Left lobe of liver (tissue), 2 donors: ENCODE results near the gene CHTF8. TPM values are rescaled to one million over a fixed set of nuclear protein-coding genes. Genes with fewer than 3 reads are reported as not detected.

Source experiments
- ATAC-seq: fragments of 200-7000 bp; cut with Tn5 transposase; one replicate; pipeline ENCODE4 v1.9.1; 2020; ENCODE audit warnings: mild to moderate bottlenecking, moderate library complexity
- DNase-seq: peaks from one replicate; pipeline ENCODE4 v3.0.0-alpha.2; 2020; ENCODE audit warnings: low spot score
- total RNA-seq: library from RNA; stranded (reverse); gene quantifications from one replicate; pipeline ENCODE4 v1.2.1, GENCODE V29; 2021
- donor health status: DM: no; HTN: no; CAD: no; lungs with moderate emphysema.
- donor health status: DM: no; HTN: yes; CAD: no.

The CHTF8 gene
- total RNA-seq, 1 donor from 2014 or later = 59.1 TPM

- DNase-seq = no peak
- ATAC-seq = no peak
These were observed 17.9 kb downstream of the CHTF8 start for GRCh38 chr16:69114346-69114975.

- ATAC-seq (no peak), DNase-seq (no peak)
These were observed 19.2 kb downstream of the CHTF8 start for GRCh38 chr16:69113216-69113615.

- peak; percentile 90 for ATAC-seq
- DNase-seq = peak; percentile 72
These were observed 19.9 kb downstream of the CHTF8 start for GRCh38 chr16:69112285-69113129.

GRCh38 chr16:69111876-69112230, 20.5 kb downstream of the CHTF8 start:
- no peak for ATAC-seq
- no peak for DNase-seq

GRCh38 chr16:69111216-69111875, 21.0 kb downstream of the CHTF8 start:
- no peak for ATAC-seq
- DNase-seq = no peak

- ATAC-seq (no peak), DNase-seq (no peak)
These were observed 22.0 kb downstream of the CHTF8 start for GRCh38 chr16:69110406-69110805.

DNA sequence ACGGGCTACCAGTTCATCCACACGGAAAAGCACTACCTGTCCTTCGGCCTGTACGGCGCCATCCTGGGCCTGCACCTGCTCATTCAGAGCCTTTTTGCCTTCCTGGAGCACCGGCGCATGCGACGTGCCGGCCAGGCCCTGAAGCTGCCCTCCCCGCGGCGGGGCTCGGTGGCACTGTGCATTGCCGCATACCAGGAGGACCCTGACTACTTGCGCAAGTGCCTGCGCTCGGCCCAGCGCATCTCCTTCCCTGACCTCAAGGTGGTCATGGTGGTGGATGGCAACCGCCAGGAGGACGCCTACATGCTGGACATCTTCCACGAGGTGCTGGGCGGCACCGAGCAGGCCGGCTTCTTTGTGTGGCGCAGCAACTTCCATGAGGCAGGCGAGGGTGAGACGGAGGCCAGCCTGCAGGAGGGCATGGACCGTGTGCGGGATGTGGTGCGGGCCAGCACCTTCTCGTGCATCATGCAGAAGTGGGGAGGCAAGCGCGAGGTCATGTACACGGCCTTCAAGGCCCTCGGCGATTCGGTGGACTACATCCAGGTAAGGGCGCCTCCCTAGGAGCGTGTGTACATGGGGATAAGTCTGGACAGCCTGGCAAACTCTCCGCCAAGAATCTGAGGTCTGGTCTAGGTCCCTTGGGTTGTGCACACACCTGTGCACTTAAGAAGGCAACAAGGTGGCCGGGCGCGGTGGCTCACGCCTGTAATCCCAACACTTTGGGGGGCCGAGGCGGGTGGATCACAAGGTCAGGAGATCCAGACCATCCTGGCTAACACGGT, 22.7 kb downstream of the CHTF8 start:
- no peak for ATAC-seq

GRCh38 chr16:69108905-69109252, 23.5 kb downstream of the CHTF8 start:
- ATAC-seq (no peak), DNase-seq (no peak)

More for the DNA sequence above, 22.7 kb downstream of the CHTF8 start:
- no peak for DNase-seq

DNA sequence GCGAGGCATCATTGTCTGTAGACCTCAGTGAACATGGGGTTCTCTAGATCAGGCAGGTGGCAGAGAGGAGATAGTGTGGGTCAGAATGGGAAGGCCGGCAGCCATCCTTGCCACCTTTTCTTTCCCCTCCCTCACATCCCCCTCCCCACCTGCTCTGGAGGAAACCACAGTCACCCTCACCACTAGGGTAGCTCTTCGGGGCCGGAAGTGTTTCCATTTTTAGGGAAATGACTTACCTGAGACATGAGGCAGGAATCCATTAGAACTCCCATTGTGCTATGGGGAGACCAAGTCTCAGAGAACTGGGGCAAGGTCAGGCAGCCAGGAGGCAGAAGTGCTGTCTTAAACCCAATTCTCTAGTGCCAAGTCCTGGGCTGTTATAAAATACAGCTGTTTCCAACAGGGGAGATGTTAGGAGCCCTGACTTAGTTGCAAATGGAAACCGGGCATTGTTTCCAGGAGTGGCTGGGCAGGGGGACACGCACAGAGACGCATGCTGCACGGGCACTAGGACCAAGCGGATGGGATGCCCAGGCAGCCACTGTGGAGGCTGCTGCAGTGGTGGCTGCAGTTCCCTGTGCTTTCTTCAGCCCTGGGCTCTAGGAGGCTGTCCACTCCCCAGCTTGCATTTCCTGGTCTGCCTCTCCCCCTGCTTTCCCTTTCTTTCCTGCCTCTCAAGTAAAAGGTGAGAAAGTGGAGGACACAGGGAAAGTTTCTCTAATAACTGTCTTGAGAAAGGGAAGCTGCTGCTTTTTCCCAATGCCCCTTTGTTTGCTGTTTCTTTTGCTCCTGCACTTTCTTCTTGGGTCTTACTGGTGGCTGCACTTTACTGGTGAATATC, 24.1 kb downstream of the CHTF8 start:
- DNase-seq (no peak), ATAC-seq (no peak)

GRCh38 chr16:69107316-69107962, 24.9 kb downstream of the CHTF8 start:
- ATAC-seq = peak; percentile 55

DNA sequence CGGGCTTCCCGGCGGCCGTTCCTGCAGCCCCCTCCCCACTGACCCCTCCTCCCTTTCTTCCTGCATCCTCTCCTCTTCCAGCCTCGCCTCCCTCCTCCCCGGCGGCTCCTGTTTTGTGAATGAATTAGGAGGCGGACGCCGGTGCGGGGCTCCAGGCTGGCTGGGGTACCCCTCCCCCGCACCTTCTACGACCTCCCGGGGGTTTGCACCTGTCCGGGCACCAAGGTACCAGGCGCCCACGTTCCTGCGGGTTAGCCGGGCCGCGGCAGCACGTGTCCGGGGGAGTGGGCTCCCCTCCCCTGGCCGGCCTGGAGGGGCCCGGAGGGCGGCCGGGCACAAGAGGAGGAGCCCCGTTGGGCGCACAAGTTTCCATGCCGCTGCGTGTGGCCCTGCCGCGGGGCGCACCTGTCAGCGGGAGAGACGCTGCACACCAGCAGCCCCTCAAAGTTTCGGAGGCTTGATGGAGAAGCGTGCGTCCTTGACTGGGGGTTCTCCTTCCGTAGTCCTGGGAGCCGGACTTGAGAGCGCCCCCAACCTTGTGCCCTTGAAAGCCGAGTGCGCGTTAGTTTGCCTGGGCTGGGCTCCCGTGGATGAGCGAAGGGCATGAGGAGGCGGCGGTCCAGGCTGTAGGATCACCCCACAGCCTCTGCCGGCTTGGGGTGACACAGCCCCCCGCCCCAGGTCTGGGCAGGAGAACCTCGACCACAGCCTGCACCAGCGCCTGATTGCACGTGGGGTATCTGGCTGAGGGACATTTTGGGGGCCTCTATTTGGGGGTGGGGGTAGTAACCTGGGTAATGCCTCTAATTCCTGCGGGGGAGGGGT, 25.7 kb downstream of the CHTF8 start:
- DNase-seq = no peak
- no peak for ATAC-seq

More at GRCh38 chr16:69107316-69107962, 24.9 kb downstream of the CHTF8 start:
- no peak for DNase-seq

- DNase-seq = peak; percentile 79
These were observed 26.7 kb downstream of the CHTF8 start, which contains the start of gene HAS3 for GRCh38 chr16:69105501-69106361. Gene HAS3, plus strand, starts transcription at chr16:69105653. Its CDS starts 3,743 bp downstream, at chr16:69109396.

DNA sequence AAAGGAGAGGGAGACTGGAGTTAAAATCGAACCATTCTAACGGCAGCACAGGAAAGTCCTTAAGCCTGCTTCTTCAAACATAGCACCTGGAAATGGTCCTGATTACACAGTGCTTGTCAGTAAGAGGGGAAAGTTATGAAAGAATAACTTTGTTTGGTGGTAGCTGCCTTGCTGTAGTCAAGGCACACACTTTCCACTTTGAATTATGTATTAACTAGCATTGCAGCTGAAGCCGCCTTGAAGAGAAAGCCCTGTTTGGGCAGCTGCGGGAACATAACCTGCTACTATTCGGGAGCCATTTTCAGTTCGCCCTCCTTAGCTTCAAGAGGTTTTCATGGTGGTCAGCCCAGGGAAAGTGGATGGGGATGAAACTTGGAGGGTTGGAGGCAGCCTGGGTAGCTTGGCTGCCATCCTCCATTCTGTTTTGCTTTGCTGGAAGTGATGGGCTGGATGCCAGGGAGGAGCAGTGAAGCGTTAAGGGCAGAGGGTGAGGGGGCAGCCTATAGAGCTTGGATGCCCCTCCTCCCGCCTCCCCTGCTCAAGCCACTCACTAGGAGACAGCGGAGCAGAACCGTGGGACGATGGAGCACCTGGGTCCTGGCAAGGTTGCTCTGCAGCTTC, 32.2 kb downstream of the CHTF8 start:
- no peak for DNase-seq
- no peak for ATAC-seq

More at GRCh38 chr16:69105501-69106361, 26.7 kb downstream of the CHTF8 start, which contains the start of gene HAS3:
- ATAC-seq = peak; percentile 91

DNA sequence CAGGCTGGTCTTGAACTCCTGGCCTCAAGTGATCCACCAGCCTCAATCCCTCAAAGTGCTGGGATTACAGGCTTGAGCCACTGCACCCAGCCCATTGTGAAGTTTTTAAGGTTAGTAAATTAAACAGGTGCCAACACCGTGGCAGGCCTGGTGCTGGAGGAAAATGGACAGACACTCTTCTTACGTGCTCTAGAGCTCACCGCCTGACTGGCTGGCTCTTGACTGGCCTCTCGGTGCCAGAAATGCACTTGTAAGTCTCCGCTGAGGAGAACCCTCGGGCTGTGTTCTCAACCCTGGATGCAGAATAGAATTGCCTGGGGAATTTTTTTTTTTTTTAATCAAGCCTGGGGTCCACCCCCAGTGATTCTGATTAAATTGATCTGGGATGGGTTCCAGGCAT, 37.2 kb downstream of the CHTF8 start:
- DNase-seq = no peak
- no peak for ATAC-seq

- ATAC-seq (no peak), DNase-seq (no peak)
These were observed 37.9 kb downstream of the CHTF8 start for GRCh38 chr16:69094501-69094900.

GRCh38 chr16:69093974-69094373, 38.4 kb downstream of the CHTF8 start:
- ATAC-seq (no peak), DNase-seq (no peak)
